Panc1 (cell line): Measurements from ENCODE around the gene FAM199X. TPM values are rescaled to one million over a fixed set of nuclear protein-coding genes. Genes with fewer than 3 reads are reported as not detected.

Experiments used
- ATAC-seq: fragments of 200-7000 bp; cut with Tn5 transposase; 2 replicates; pipeline ENCODE4 v1.9.1; 2020; ENCODE audit warnings: mild to moderate bottlenecking, moderate library complexity
- BruUV-seq: library from RNA; stranded (reverse); fragments of 400-500 nt; replicated peaks from 2 replicates; lab custom pipeline; 2021; lab: Mats Ljungman, UMichigan
- CTCF ChIA-PET: fragments of 300-600 bp; sonication (Branson Sonifier 250); formaldehyde crosslinking; loops from one replicate; lab custom pipeline; 2022; ENCODE audit warnings: antibody characterized with exemption; lab: Charles Lee
- POLR2A ChIA-PET: fragments of 300-600 bp; sonication (Branson Sonifier 250); formaldehyde crosslinking; loops from one replicate; lab custom pipeline; 2022; ENCODE audit warnings: antibody characterized with exemption; lab: Charles Lee
- DNase-seq: peaks from one replicate; pipeline ENCODE4 v3.0.0-alpha.2; 2010; ENCODE audit warnings: low read depth, low spot score
- H3K27ac ChIP-seq: 2 replicates; pipeline ENCODE4 v1.5.1; 2011; ENCODE audit warnings: mild to moderate bottlenecking, low read length, inconsistent platforms
- H3K27me3 ChIP-seq: fragments of 200-500 bp; sonication (Bioruptor generic); 2 replicates; pipeline ENCODE4 v1.6.0; 2014; ENCODE audit warnings: low read length, inconsistent platforms; ENCODE audit not compliant: control insufficient read depth, insufficient read depth
- H3K36me3 ChIP-seq: fragments of 200-500 bp; sonication (Bioruptor generic); 2 replicates; pipeline ENCODE4 v1.5.1; 2014; ENCODE audit warnings: inconsistent platforms, mild to moderate bottlenecking, low read length, moderate library complexity; ENCODE audit not compliant: control insufficient read depth, insufficient read depth
- H3K4me1 ChIP-seq: 2 replicates; pipeline ENCODE4 v1.5.1; 2011; ENCODE audit warnings: inconsistent platforms, mild to moderate bottlenecking, low read length, moderate library complexity; ENCODE audit not compliant: control insufficient read depth, insufficient read depth
- H3K4me3 ChIP-seq, 2 experiments: 2 replicates each; pipeline ENCODE4 v1.5.1; 2011 to 2012; ENCODE audit warnings: low read depth in 2 of 2, low read length in 2 of 2, mild to moderate bottlenecking in 2 of 2, inconsistent platforms in 1 of 2, moderate library complexity in 1 of 2
- H3K9me3 ChIP-seq: fragments of 200-500 bp; sonication (Bioruptor generic); 2 replicates; pipeline ENCODE4 v1.5.1; 2014; ENCODE audit warnings: low read depth, mild to moderate bottlenecking, inconsistent platforms, low read length, moderate library complexity; ENCODE audit not compliant: control insufficient read depth, insufficient read depth
- CTCF ChIP-seq: fragments of 450-650 bp; IDR thresholded peaks from 2 replicates; pipeline ENCODE4 v1.5.1; 2017; ENCODE audit warnings: mild to moderate bottlenecking
- POLR2AphosphoS5 ChIP-seq: IDR thresholded peaks from 2 replicates; pipeline ENCODE4 v1.6.1; 2012; ENCODE audit warnings: mild to moderate bottlenecking, low read depth, low read length, moderate library complexity
- REST ChIP-seq, 2 experiments: IDR thresholded peaks; 2 replicates each; pipeline ENCODE4 v1.6.1; 2011 to 2012; ENCODE audit warnings: low read depth in 2 of 2, control low read depth in 1 of 2, low read length in 1 of 2, mild to moderate bottlenecking in 1 of 2, moderate library complexity in 1 of 2; ENCODE audit not compliant: insufficient read depth in 1 of 2
- SIN3A ChIP-seq: IDR thresholded peaks from 2 replicates; pipeline ENCODE4 v1.6.1; 2012; ENCODE audit warnings: low read depth, mild to moderate bottlenecking, low read length, moderate library complexity, borderline replicate concordance; ENCODE audit not compliant: insufficient read depth
- TCF7L2 ChIP-seq: IDR thresholded peaks from 2 replicates; pipeline ENCODE4 v1.6.1; 2011; ENCODE audit warnings: mild to moderate bottlenecking, low read depth, low read length, inconsistent platforms
- in situ Hi-C: cut with HindIII; loops from 2 replicates; pipeline ENCODE4 v1.10.0; 2016; ENCODE audit warnings: low sequenced_read_pairs, low pct_unique_long_range_greater_than_20kb
- intact Hi-C: fragments of 100-400 bp; cut with micrococcal nuclease; formaldehyde crosslinking; loops from one replicate; pipeline ENCODE4 v1.10.0; 2022; ENCODE audit not compliant: unreplicated experiment
- total RNA-seq: library from RNA; stranded (reverse); gene quantifications from one replicate; pipeline ENCODE4 v1.2.1, GENCODE V29; 2021; ENCODE audit not compliant: unreplicated experiment

FAM199X gene
- total RNA-seq, 1 experiment from 2014 or later: 56.8 TPM

- no peak overlapping the region for H3K27ac ChIP-seq
- intact Hi-C loops (no loop called here), in situ Hi-C loops (no loop called here)
- peaks cover 1% of the 10 kb centered on the region for H3K4me1 ChIP-seq
- BruUV-seq: no TSS peak
- ChIA-PET CTCF (no interaction called here), POLR2A (interaction anchor here (1.3 kb wide), 1 partner anchor 9 kb away, joined by 3 read pairs; no protein-coding TSS in a partner anchor)
- TF ChIP-seq REST (IDR thresholded peaks at IDR 0.05; ENCODE audit: insufficient read depth in 1 of 2, low read depth in 2 of 2, low read length in 1 of 2): no peak
- DNase-seq (no peak), ATAC-seq (no peak)
- no peaks in the 10 kb centered on the region for H3K9me3 ChIP-seq
- H3K4me3 ChIP-seq: no peak overlapping the region
- no peaks in the 10 kb centered on the region for H3K27me3 ChIP-seq
- no peaks in the 10 kb centered on the region for H3K36me3 ChIP-seq
These were observed 25.0 kb upstream of the FAM199X start for GRCh38 chrX:104141087-104141760.

- CTCF ChIA-PET: no interaction called here
- TF ChIP-seq POLR2AphosphoS5: no peak
- no peak for TF ChIP-seq CTCF
- no peak for TF ChIP-seq SIN3A
- TF ChIP-seq TCF7L2: no peak
- TF ChIP-seq REST (IDR thresholded peaks at IDR 0.05; ENCODE audit: insufficient read depth in 1 of 2, low read depth in 2 of 2, low read length in 1 of 2): no peak
- H3K4me3 ChIP-seq: no peak overlapping the region
These were observed 15.2 kb upstream of the FAM199X start for GRCh38 chrX:104151037-104151436.

More at GRCh38 chrX:104151037-104151436, 15.2 kb upstream of the FAM199X start:
- H3K27me3 ChIP-seq: no peaks in the 10 kb centered on the region
- H3K36me3 ChIP-seq: no peaks in the 10 kb centered on the region
- DNase-seq: no peak
- no peak overlapping the region for H3K27ac ChIP-seq
- BruUV-seq: no TSS peak
- peaks cover 5% of the 10 kb centered on the region; the same call in 1 of the 2 replicates for H3K4me1 ChIP-seq
- POLR2A ChIA-PET: interaction anchor here (0.8 kb wide), 1 partner anchor 11 kb away, joined by 3 read pairs; no protein-coding TSS in a partner anchor
- in situ Hi-C loops (no loop called here), intact Hi-C loops (no loop called here)
- ATAC-seq: no peak
- H3K9me3 ChIP-seq: no peaks in the 10 kb centered on the region
